SK-N-SH treated with all-trans-retinoic acid at 6 μM for 48 hours (cell line): ENCODE data around the gene DOCK4.

Experiments
- ATAC-seq: fragments of 200-7000 bp; cut with Tn5 transposase; 3 replicates; pipeline ENCODE4 v1.9.1; 2020; ENCODE audit warnings: mild to moderate bottlenecking, moderate library complexity
- ARNTL ChIP-seq: fragments of 450-650 bp; formaldehyde crosslinking; IDR thresholded peaks from 2 replicates; pipeline ENCODE4 v1.5.0; 2020; ENCODE audit warnings: low read depth, mild to moderate bottlenecking, moderate library complexity, borderline replicate concordance
- BACH2 ChIP-seq: fragments of 250-450 bp; sonication (Bioruptor Pico); IDR thresholded peaks from 2 replicates; pipeline ENCODE4 v1.9.0; 2021; ENCODE audit warnings: mild to moderate bottlenecking, borderline replicate concordance
- CSDC2 ChIP-seq: fragments of 250-450 bp; sonication (Bioruptor Pico); IDR thresholded peaks from 2 replicates; pipeline ENCODE4 v1.5.0; 2020; ENCODE audit warnings: mild to moderate bottlenecking, moderate library complexity
- CSRNP3 ChIP-seq: fragments of 250-450 bp; sonication (Bioruptor Pico); IDR thresholded peaks from 2 replicates; pipeline ENCODE4 v1.5.1; 2021; ENCODE audit warnings: mild to moderate bottlenecking, moderate library complexity
- ESRRG ChIP-seq: fragments of 250-450 bp; sonication (Bioruptor Pico); IDR thresholded peaks from 2 replicates; pipeline ENCODE4 v1.6.1; 2021; ENCODE audit warnings: mild to moderate bottlenecking
- GLIS3 ChIP-seq: fragments of 250-450 bp; sonication (Bioruptor Pico); IDR thresholded peaks from 2 replicates; pipeline ENCODE4 v1.5.0; 2020; ENCODE audit warnings: mild to moderate bottlenecking, moderate library complexity
- PPARA ChIP-seq: fragments of 250-450 bp; sonication (Bioruptor Pico); IDR thresholded peaks from 2 replicates; pipeline ENCODE4 v1.5.0; 2020; ENCODE audit warnings: mild to moderate bottlenecking, borderline replicate concordance
- RARB ChIP-seq: fragments of 250-450 bp; sonication (Bioruptor Pico); IDR thresholded peaks from 2 replicates; pipeline ENCODE4 v1.8.0; 2021; ENCODE audit warnings: mild to moderate bottlenecking, moderate library complexity
- SNAI2 ChIP-seq: fragments of 250-450 bp; sonication (Bioruptor Pico); IDR thresholded peaks from 2 replicates; pipeline ENCODE4 v1.5.0; 2020; ENCODE audit warnings: mild to moderate bottlenecking, moderate library complexity
- TCF4 ChIP-seq: fragments of 250-450 bp; sonication (Bioruptor Pico); IDR thresholded peaks from 2 replicates; pipeline ENCODE4 v1.8.0; 2021; ENCODE audit warnings: mild to moderate bottlenecking, moderate library complexity, borderline replicate concordance
- TOX ChIP-seq: fragments of 250-450 bp; sonication (Bioruptor Pico); IDR thresholded peaks from 2 replicates; pipeline ENCODE4 v1.8.0; 2021; ENCODE audit warnings: mild to moderate bottlenecking, moderate library complexity, borderline replicate concordance
- ZC3H10 ChIP-seq: fragments of 250-450 bp; sonication (Bioruptor Pico); IDR thresholded peaks from 2 replicates; pipeline ENCODE4 v1.5.1; 2021; ENCODE audit warnings: mild to moderate bottlenecking, moderate library complexity
- ZFP3 ChIP-seq: fragments of 250-450 bp; sonication (Bioruptor Pico); IDR thresholded peaks from 2 replicates; pipeline ENCODE4 v1.5.0; 2020; ENCODE audit warnings: mild to moderate bottlenecking, moderate library complexity
- ZFP30 ChIP-seq: fragments of 450-650 bp; formaldehyde crosslinking; IDR thresholded peaks from 2 replicates; pipeline ENCODE4 v1.5.0; 2022; ENCODE audit warnings: mild to moderate bottlenecking, moderate library complexity
- ZNF565 ChIP-seq: fragments of 450-650 bp; formaldehyde crosslinking; conservative IDR thresholded peaks from 2 replicates; pipeline ENCODE4 v1.5.0; 2020; ENCODE audit warnings: low read depth, mild to moderate bottlenecking, moderate library complexity
- ZNF70 ChIP-seq: fragments of 450-650 bp; formaldehyde crosslinking; IDR thresholded peaks from 2 replicates; pipeline ENCODE4 v1.5.0; 2020; ENCODE audit warnings: mild to moderate bottlenecking, moderate library complexity
- ZNF8 ChIP-seq: fragments of 450-650 bp; formaldehyde crosslinking; IDR thresholded peaks from 2 replicates; pipeline ENCODE4 v1.5.0; 2020; ENCODE audit warnings: mild to moderate bottlenecking, moderate library complexity
- TF ChIP-seq, protein P1 (sequence below): fragments of 250-450 bp; sonication (Bioruptor Pico); IDR thresholded peaks from 2 replicates; pipeline ENCODE4 v1.5.0; 2020; ENCODE audit warnings: mild to moderate bottlenecking, moderate library complexity
- TF ChIP-seq, protein P2 (sequence below): fragments of 250-450 bp; sonication (Bioruptor Pico); IDR thresholded peaks from 2 replicates; pipeline ENCODE4 v1.8.0; 2020; ENCODE audit warnings: mild to moderate bottlenecking, moderate library complexity, borderline replicate concordance
- TF ChIP-seq, protein P3 (sequence below): fragments of 250-450 bp; sonication (Bioruptor Pico); IDR thresholded peaks from 2 replicates; pipeline ENCODE4 v1.8.0; 2021; ENCODE audit warnings: low read depth, mild to moderate bottlenecking, moderate library complexity, borderline replicate concordance

DOCK4 gene

DNA sequence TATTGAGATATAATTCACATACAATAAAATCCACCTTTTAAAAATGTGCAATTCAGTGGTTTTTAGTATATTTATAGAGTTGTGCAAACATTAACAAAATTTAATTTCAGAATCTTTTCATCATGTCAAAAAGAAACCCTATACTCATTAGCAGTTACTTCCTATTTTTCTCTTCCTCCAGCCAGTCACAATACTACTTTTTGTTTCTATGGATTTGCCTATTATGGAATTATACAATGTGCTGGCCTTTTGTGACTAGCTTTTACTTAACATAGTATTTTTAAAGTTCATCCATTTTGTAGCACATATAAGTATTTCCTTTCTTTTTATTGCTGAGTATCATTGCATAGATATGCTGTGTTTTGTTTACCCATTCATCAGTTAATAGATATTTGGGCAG is 444.0 kb downstream of the DOCK4 start:
- TF ChIP-seq ESRRG (CRISPR knock-in tag): no peak
- no peak for TF ChIP-seq BACH2 (CRISPR knock-in tag)
- TF ChIP-seq, protein P1, sequence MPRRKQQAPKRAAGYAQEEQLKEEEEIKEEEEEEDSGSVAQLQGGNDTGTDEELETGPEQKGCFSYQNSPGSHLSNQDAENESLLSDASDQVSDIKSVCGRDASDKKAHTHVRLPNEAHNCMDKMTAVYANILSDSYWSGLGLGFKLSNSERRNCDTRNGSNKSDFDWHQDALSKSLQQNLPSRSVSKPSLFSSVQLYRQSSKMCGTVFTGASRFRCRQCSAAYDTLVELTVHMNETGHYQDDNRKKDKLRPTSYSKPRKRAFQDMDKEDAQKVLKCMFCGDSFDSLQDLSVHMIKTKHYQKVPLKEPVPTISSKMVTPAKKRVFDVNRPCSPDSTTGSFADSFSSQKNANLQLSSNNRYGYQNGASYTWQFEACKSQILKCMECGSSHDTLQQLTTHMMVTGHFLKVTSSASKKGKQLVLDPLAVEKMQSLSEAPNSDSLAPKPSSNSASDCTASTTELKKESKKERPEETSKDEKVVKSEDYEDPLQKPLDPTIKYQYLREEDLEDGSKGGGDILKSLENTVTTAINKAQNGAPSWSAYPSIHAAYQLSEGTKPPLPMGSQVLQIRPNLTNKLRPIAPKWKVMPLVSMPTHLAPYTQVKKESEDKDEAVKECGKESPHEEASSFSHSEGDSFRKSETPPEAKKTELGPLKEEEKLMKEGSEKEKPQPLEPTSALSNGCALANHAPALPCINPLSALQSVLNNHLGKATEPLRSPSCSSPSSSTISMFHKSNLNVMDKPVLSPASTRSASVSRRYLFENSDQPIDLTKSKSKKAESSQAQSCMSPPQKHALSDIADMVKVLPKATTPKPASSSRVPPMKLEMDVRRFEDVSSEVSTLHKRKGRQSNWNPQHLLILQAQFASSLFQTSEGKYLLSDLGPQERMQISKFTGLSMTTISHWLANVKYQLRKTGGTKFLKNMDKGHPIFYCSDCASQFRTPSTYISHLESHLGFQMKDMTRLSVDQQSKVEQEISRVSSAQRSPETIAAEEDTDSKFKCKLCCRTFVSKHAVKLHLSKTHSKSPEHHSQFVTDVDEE: no peak
- TF ChIP-seq ZNF70: no peak
- no peak for TF ChIP-seq RARB (CRISPR knock-in tag)
- TF ChIP-seq TCF4: no peak
- TF ChIP-seq, protein P2, sequence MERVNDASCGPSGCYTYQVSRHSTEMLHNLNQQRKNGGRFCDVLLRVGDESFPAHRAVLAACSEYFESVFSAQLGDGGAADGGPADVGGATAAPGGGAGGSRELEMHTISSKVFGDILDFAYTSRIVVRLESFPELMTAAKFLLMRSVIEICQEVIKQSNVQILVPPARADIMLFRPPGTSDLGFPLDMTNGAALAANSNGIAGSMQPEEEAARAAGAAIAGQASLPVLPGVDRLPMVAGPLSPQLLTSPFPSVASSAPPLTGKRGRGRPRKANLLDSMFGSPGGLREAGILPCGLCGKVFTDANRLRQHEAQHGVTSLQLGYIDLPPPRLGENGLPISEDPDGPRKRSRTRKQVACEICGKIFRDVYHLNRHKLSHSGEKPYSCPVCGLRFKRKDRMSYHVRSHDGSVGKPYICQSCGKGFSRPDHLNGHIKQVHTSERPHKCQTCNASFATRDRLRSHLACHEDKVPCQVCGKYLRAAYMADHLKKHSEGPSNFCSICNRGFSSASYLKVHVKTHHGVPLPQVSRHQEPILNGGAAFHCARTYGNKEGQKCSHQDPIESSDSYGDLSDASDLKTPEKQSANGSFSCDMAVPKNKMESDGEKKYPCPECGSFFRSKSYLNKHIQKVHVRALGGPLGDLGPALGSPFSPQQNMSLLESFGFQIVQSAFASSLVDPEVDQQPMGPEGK (CRISPR knock-in tag): no peak
- no peak for ATAC-seq

DNA sequence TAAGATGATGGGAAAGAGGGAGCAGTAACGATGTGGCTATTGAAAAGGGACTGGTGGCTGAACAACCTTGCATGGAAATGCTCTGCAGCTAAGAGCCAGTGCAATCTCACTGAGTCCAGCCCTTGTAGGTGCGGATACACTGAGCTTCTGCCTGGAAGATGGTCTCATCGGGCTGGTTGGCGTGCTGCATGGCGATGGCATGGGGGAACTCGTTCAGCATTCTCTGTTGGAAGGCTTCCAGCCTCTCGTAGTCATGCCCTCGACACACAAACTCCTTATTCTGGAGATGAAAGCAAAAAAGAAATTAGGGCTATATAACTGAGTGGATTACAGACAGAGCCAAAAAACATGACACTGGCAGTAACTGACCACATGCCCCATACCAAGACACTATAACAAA is 446.2 kb downstream of the DOCK4 start:
- ATAC-seq: no peak
- TF ChIP-seq ZNF565 (CRISPR knock-in tag) (no peak), BACH2 (CRISPR knock-in tag) (no peak), CSRNP3 (CRISPR knock-in tag) (no peak), GLIS3 (CRISPR knock-in tag) (no peak), ARNTL (CRISPR knock-in tag) (no peak), ZFP30 (CRISPR knock-in tag) (no peak), ZNF70 (no peak), ZNF8 (CRISPR knock-in tag) (no peak), ZC3H10 (no peak), ZFP3 (CRISPR knock-in tag) (no peak), SNAI2 (no peak), ESRRG (CRISPR knock-in tag) (no peak), CSDC2 (CRISPR knock-in tag) (no peak), RARB (CRISPR knock-in tag) (no peak), PPARA (CRISPR knock-in tag) (no peak)
- TF ChIP-seq, protein P1: no peak
- TF ChIP-seq, protein P3, sequence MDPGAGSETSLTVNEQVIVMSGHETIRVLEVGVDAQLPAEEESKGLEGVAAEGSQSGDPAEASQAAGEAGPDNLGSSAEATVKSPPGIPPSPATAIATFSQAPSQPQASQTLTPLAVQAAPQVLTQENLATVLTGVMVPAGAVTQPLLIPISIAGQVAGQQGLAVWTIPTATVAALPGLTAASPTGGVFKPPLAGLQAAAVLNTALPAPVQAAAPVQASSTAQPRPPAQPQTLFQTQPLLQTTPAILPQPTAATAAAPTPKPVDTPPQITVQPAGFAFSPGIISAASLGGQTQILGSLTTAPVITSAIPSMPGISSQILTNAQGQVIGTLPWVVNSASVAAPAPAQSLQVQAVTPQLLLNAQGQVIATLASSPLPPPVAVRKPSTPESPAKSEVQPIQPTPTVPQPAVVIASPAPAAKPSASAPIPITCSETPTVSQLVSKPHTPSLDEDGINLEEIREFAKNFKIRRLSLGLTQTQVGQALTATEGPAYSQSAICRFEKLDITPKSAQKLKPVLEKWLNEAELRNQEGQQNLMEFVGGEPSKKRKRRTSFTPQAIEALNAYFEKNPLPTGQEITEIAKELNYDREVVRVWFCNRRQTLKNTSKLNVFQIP (CRISPR knock-in tag): no peak

- ATAC-seq: no peak
- TF ChIP-seq TOX (no peak), ZNF70 (no peak), TCF4 (no peak), RARB (CRISPR knock-in tag) (no peak), ARNTL (CRISPR knock-in tag) (no peak), PPARA (CRISPR knock-in tag) (no peak), CSRNP3 (CRISPR knock-in tag) (no peak), ZNF8 (CRISPR knock-in tag) (no peak), ZFP3 (CRISPR knock-in tag) (no peak), ZC3H10 (no peak)
- TF ChIP-seq, protein P1: no peak
Observed at GRCh38 chr7:111758332-111758731, 447.9 kb downstream of the DOCK4 start.
